Measurements from ENCODE around the gene LGALS7B.
"Not testable (repeated sequence)": the region's sequence is repeated elsewhere in the genome, so short reads cannot be mapped to it uniquely, and the experiment has no call there.

GRCh38 chr19:38829203-38829602, 40.2 kb downstream of the LGALS7B start:
- TF ChIP-seq POLR2A (IDR thresholded peaks at IDR 0.05; ENCODE audit: low read depth, low read length); CTCF (conservative IDR thresholded peaks at IDR 0.05; ENCODE audit: low read depth, low read length); MXI1 (IDR thresholded peaks at IDR 0.05; ENCODE audit: borderline replicate concordance, low read depth, low read length); MAZ (IDR thresholded peaks at IDR 0.05; ENCODE audit: borderline replicate concordance, low read depth, low read length); RFX5 (IDR thresholded peaks at IDR 0.05; ENCODE audit: low read depth, low read length); CHD1 (IDR thresholded peaks at IDR 0.05; ENCODE audit: low read depth, low read length); USF2 (IDR thresholded peaks at IDR 0.05; ENCODE audit: low read depth, low read length); ELK1 (IDR thresholded peaks at IDR 0.05; ENCODE audit: borderline replicate concordance, low read depth, low read length); RAD21 (IDR thresholded peaks at IDR 0.05; ENCODE audit: low read length): not testable (repeated sequence)
